HG02642 (cell line): ENCODE data around the gene FBN1.

ENCODE experiments used
- ATAC-seq: cut with Tn5 transposase; IDR thresholded peaks from one replicate; pipeline ENCODE4 v1.9.1; 2021; ENCODE audit warnings: mild to moderate bottlenecking; ENCODE audit not compliant: unreplicated experiment, poor library complexity

The FBN1 gene

GRCh38 chr15:48477795-48478360 lies 167.6 kb downstream of the FBN1 start:
- no peak for ATAC-seq

- no peak for ATAC-seq
Measured at GRCh38 chr15:48475600-48476395, 169.7 kb downstream of the FBN1 start.

GRCh38 chr15:48473667-48474066 lies 171.8 kb downstream of the FBN1 start:
- ATAC-seq, result no peak

- no peak for ATAC-seq
Measured at GRCh38 chr15:48472756-48473155, 172.8 kb downstream of the FBN1 start.

GRCh38 chr15:48471073-48471472 lies 174.4 kb downstream of the FBN1 start:
- no peak for ATAC-seq

- no peak for ATAC-seq
Measured at GRCh38 chr15:48470096-48470495, 175.4 kb downstream of the FBN1 start.

GRCh38 chr15:48469681-48470080 lies 175.8 kb downstream of the FBN1 start:
- no peak for ATAC-seq

GRCh38 chr15:48469271-48469670 lies 176.2 kb downstream of the FBN1 start:
- no peak for ATAC-seq

- no peak for ATAC-seq
Measured at GRCh38 chr15:48467801-48468200, 177.7 kb downstream of the FBN1 start.

- ATAC-seq, result no peak
Measured at GRCh38 chr15:48466820-48467219, 178.7 kb downstream of the FBN1 start.

- no peak for ATAC-seq
Measured at GRCh38 chr15:48466079-48466478, 179.4 kb downstream of the FBN1 start.

- ATAC-seq, result no peak
Measured at GRCh38 chr15:48465410-48465809, 180.1 kb downstream of the FBN1 start.

GRCh38 chr15:48463366-48463880 lies 182.1 kb downstream of the FBN1 start:
- no peak for ATAC-seq

- no peak for ATAC-seq
Measured at GRCh38 chr15:48462688-48463087, 182.8 kb downstream of the FBN1 start.

- no peak for ATAC-seq
Measured at GRCh38 chr15:48459571-48460442, 185.7 kb downstream of the FBN1 start.

- ATAC-seq, result no peak
Measured at GRCh38 chr15:48458876-48459275, 186.6 kb downstream of the FBN1 start.

- no peak for ATAC-seq
Measured at GRCh38 chr15:48456134-48456533, 189.4 kb downstream of the FBN1 start.

GRCh38 chr15:48451736-48452135 lies 193.8 kb downstream of the FBN1 start:
- ATAC-seq, result no peak

- ATAC-seq, result no peak
Measured at GRCh38 chr15:48451241-48451640, 194.3 kb downstream of the FBN1 start.

GRCh38 chr15:48449734-48450133 lies 195.8 kb downstream of the FBN1 start:
- ATAC-seq, result no peak

- no peak for ATAC-seq
Measured at GRCh38 chr15:48447657-48448056, 197.9 kb downstream of the FBN1 start.
